ENCODE measurements around the gene ATF6.

Gene ATF6

DNA sequence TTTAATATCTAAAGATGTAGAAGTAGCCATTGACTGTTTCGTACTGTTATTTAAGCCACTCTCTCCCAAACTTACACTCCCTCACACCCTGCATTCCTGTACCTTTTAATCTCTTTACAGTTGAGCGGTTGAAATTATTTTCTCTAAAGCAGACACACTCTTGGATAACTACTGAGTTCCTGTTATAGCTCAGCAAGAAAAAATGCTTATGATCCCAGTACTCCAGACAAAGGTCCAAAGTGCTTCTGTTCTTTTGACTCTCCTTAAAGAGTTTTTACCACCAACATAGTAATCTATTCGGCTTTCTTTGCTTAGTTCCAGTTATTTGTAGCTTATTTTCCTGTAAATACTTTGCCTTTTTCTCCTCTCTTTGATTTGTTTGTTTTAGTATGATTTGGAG lies 100.1 kb downstream of the ATF6 start:
- TF ChIP-seq, protein P1, sequence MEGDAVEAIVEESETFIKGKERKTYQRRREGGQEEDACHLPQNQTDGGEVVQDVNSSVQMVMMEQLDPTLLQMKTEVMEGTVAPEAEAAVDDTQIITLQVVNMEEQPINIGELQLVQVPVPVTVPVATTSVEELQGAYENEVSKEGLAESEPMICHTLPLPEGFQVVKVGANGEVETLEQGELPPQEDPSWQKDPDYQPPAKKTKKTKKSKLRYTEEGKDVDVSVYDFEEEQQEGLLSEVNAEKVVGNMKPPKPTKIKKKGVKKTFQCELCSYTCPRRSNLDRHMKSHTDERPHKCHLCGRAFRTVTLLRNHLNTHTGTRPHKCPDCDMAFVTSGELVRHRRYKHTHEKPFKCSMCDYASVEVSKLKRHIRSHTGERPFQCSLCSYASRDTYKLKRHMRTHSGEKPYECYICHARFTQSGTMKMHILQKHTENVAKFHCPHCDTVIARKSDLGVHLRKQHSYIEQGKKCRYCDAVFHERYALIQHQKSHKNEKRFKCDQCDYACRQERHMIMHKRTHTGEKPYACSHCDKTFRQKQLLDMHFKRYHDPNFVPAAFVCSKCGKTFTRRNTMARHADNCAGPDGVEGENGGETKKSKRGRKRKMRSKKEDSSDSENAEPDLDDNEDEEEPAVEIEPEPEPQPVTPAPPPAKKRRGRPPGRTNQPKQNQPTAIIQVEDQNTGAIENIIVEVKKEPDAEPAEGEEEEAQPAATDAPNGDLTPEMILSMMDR (IDR thresholded peaks at IDR 0.05; ENCODE audit: low read length, missing control alignments), result no peak
- no peak for DNase-seq (ENCODE audit: low read depth)
- H3K4me3 ChIP-seq (replicated peaks; ENCODE audit: low read depth, low read length), result no peak overlapping the region

DNA sequence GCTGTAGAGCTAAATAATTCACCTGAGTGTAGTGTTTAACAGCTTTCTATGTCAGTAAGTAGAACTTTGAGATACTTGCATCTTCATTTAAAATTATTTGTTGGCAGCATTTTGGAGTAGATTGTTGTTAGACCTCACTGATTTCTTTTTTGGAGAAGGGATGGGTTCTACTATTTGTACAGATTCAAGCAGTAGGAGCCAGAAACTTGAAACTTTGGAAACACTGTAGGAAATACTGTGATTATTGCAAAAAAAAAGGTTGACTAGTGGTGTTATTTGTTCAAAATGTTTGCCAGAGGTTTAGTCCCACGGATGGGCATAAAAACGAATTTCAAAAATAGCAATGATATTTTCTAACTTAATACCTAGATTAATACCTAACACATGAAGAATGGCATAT lies 102.7 kb downstream of the ATF6 start:
- DNase-seq (ENCODE audit: low read depth), result no peak
- TF ChIP-seq, protein P1 (IDR thresholded peaks at IDR 0.05; ENCODE audit: low read length, missing control alignments), result no peak
- H3K4me3 ChIP-seq (replicated peaks; ENCODE audit: low read depth, low read length), result no peak overlapping the region

DNA sequence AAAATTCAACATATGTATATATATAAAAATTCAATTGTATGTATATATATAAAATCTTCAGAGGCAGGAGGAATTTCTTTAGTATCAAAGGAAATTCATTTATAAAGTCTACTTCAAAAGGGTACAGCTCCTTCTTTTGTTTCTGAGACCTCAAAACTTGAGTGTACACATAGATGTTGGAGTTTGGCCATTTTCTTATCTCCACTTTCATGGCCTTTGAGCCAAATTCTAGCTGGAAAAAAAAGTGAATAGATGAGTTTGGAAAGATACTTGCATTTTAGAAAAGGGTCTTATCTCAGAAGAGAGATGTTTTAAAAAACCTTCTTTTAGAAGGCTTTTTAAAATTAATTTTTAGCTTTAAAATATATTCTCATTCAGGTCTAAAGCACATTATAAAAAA lies 103.2 kb downstream of the ATF6 start:
- DNase-seq (ENCODE audit: low read depth), result no peak
- no peak overlapping the region for H3K4me3 ChIP-seq (replicated peaks; ENCODE audit: low read depth, low read length)
- TF ChIP-seq, protein P1 (IDR thresholded peaks at IDR 0.05; ENCODE audit: low read length, missing control alignments), result no peak

DNA sequence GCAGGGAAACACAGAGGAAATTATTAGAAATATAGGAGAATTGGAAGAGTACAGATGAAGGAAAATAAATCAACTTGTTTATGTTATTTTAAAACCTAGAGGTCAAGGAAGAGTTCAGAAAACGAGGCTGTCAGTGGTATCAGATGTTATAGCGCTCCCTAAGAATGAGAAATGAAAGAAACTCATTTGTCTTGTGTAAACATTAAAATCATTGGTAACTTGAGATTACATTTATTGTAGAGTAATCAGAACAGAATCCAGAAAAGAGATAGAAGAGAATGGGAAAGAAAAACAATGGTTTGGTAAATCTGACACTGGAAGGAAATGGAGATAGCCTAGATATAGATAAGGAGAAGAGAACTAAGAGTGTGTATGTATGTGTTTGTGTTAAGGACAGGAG lies 106.4 kb downstream of the ATF6 start:
- no peak for DNase-seq (ENCODE audit: low read depth)
- no peak overlapping the region for H3K4me3 ChIP-seq (replicated peaks; ENCODE audit: low read depth, low read length)
- TF ChIP-seq, protein P1 (IDR thresholded peaks at IDR 0.05; ENCODE audit: low read length, missing control alignments), result no peak

DNA sequence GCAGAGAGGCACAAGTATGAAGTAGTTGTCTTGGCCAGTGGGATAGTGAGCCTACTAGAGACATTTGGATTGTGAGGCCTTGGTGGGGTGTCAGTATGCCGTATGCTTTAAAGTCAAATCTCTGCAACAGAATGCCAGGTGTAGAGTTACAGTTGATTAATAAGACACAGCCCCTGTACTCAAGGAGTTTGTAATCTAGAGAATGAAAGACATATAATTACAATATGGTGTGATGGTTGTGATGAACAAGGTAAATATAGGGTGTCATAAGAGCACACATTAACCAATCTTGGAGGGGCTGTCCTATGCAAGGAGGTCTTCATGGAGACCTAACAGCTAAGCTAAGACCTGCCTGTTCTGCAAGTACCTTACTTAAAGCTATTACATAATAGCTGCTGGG lies 113.1 kb downstream of the ATF6 start:
- TF ChIP-seq, protein P1 (IDR thresholded peaks at IDR 0.05; ENCODE audit: low read length, missing control alignments), result no peak
- no peak for DNase-seq (ENCODE audit: low read depth)

DNA sequence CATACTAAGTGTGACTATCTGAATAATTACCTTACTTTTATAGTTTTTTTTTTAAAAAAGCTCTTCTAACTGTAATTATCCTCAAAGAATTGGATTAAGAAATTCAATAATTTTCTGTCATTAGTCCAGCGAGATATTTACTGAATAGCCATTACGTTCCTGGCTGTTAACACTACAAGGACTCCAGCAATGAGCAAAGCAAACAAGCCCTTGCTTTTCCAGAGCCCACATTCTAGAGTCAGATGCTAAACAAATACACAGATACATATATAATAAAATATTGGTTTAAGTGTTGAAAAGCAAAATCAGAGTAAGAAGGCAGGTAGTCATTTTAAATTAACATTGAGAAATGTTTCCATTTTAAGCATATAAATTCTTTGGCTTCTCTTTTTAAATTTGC lies 118.4 kb downstream of the ATF6 start:
- peak overlapping the region; percentile 24 for H3K4me3 ChIP-seq (replicated peaks; ENCODE audit: low read depth, low read length)
- TF ChIP-seq, protein P1 (IDR thresholded peaks at IDR 0.05; ENCODE audit: low read length, missing control alignments), result no peak

More for the DNA sequence above, 113.1 kb downstream of the ATF6 start:
- no peak overlapping the region for H3K4me3 ChIP-seq (replicated peaks; ENCODE audit: low read depth, low read length)

DNA sequence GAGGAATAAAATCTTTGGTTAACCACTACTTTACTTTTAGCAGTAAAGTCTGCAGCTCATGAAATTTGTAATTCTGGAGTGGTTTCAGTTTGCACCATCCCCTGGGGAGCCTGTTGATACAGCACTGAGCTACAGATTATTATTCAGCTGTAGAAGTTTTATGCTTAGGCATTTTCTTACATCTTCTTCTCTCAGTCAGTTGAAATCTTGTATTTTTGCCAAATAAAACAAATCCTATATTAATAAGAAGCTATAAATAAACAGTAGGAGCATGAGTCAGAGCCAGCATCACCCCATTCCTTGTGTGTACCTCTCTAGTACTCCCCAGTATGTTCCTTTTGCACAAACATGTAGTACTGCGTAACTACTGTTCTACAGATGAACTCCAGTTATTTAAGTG lies 118.9 kb downstream of the ATF6 start:
- TF ChIP-seq, protein P1 (IDR thresholded peaks at IDR 0.05; ENCODE audit: low read length, missing control alignments), result no peak
- H3K4me3 ChIP-seq (replicated peaks; ENCODE audit: low read depth, low read length), result peak overlapping the region; percentile 24
- peak; percentile 78 for DNase-seq (ENCODE audit: low read depth)

More for the DNA sequence above, 118.4 kb downstream of the ATF6 start:
- DNase-seq (ENCODE audit: low read depth), result peak; percentile 11

Data from fibroblast of pulmonary artery (primary cell).